ENCODE data around the gene KCNE2.

- TF ChIP-seq, protein P1, sequence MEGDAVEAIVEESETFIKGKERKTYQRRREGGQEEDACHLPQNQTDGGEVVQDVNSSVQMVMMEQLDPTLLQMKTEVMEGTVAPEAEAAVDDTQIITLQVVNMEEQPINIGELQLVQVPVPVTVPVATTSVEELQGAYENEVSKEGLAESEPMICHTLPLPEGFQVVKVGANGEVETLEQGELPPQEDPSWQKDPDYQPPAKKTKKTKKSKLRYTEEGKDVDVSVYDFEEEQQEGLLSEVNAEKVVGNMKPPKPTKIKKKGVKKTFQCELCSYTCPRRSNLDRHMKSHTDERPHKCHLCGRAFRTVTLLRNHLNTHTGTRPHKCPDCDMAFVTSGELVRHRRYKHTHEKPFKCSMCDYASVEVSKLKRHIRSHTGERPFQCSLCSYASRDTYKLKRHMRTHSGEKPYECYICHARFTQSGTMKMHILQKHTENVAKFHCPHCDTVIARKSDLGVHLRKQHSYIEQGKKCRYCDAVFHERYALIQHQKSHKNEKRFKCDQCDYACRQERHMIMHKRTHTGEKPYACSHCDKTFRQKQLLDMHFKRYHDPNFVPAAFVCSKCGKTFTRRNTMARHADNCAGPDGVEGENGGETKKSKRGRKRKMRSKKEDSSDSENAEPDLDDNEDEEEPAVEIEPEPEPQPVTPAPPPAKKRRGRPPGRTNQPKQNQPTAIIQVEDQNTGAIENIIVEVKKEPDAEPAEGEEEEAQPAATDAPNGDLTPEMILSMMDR (IDR thresholded peaks at IDR 0.05; ENCODE audit: insufficient read depth, low read depth, low read length) = no peak
- no peak for TF ChIP-seq EZH2 (IDR thresholded peaks at IDR 0.05; ENCODE audit: insufficient read depth, low read length)
Measured at GRCh38 chr21:34360488-34361241, 3.1 kb upstream of the KCNE2 start.

All from astrocyte (in vitro differentiated cells and primary cell).